Activated naive CD4-positive, alpha-beta T cell (primary cell): Measurements from ENCODE around the gene HSP90AB1.

Source experiments
- DNase-seq, 4 experiments: peaks; one replicate each; lab custom pipeline; 2025; lab: John Stamatoyannopoulos, UW

The HSP90AB1 gene

DNA sequence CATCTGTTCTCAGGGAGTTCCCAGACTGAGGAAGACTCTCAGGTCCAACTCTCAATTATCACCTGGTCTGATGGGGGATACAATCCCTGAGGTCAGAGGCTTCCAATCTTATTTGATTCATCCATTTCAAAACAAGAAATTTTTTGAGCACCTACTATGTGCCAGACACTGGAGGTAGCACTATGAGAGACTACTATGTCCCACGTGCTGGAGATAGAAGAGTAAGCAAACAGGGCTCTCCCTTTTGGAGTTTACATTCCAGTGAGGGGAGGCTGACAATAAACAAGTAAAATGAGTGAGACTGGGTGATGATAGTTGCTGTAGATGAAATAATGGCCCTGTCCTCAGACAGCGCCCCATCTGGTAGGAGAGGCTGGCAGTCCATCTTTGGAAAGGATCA lies 39.8 kb downstream of the HSP90AB1 start:
- no peak for DNase-seq

DNA sequence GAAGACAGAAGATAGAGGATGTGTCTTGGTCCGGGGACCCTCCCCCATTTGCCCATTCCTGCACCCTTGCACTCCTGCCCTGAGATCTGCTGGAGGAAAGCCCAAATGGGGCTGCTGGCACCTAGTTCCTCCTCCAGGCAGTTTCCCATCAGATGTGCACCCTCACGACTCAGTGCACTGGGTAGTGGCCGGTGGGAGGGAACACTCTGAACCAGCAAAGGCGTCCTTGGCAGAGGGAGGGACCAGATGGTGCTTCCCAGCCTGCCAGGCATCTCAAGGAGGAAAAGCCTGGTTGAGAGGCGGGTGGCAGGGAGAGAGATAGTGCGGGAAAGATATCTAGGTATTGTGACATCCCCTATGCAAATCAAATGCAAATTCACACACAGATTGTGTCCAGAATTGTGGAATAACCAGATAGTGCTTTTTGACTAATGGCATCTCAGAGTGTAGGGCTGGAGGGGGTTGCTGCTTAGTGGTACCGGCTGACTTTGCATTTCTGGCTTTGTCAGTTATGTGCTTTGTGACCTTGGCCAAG lies 42.9 kb downstream of the HSP90AB1 start:
- DNase-seq = no peak

DNA sequence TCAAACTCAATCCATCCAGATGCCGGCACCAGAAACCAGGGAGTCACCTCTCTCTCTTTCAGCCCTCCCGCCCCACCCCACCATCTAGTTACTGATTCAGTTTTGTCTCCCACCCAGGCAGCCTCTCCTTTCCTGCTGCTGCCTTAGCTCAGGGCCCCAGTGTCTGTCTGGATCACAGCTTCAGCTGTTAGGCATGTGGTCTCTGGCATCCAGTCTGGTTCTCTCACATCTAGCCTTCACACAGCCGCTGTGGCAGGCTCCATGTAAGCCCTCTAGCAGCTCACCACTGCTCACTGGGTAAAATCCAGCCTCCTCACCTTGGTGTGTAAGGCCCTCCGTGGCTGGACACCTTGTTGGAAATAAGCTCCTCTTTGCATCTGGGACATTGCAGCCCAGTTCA lies 44.9 kb downstream of the HSP90AB1 start:
- no peak for DNase-seq

DNA sequence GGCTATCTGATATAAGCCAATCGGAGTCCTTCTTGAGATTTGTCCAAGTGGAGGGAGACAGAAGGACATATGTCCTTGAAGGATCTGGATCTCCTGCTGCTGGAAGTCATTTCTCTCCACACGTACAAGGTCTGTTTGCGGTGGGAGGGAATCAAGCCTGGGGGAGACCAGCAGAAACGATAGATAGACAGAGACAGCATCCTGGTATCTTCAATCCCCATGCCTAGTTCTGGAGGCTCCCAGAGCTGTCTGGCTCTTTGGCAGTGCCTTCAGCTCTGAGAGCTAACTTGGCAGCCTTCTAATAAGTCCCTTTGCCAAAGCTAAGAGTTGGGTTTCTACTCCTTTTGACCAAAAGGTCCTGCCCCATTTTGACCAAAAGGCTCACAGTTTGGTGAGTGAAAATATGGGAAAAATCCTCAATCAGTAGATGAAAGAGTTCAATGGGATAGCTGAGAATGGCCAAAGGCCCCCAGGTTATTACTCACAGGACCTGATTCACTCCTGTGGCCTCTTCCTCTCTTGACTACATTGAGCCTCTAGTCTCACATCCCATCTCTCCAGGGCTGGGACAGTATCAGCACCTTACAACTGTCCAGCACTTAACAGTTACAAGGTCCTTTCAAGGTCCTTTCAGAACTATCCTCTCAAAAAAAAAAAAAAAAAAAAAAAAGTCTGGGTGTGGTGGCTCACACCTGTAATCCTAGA lies 45.9 kb downstream of the HSP90AB1 start:
- no peak for DNase-seq

DNA sequence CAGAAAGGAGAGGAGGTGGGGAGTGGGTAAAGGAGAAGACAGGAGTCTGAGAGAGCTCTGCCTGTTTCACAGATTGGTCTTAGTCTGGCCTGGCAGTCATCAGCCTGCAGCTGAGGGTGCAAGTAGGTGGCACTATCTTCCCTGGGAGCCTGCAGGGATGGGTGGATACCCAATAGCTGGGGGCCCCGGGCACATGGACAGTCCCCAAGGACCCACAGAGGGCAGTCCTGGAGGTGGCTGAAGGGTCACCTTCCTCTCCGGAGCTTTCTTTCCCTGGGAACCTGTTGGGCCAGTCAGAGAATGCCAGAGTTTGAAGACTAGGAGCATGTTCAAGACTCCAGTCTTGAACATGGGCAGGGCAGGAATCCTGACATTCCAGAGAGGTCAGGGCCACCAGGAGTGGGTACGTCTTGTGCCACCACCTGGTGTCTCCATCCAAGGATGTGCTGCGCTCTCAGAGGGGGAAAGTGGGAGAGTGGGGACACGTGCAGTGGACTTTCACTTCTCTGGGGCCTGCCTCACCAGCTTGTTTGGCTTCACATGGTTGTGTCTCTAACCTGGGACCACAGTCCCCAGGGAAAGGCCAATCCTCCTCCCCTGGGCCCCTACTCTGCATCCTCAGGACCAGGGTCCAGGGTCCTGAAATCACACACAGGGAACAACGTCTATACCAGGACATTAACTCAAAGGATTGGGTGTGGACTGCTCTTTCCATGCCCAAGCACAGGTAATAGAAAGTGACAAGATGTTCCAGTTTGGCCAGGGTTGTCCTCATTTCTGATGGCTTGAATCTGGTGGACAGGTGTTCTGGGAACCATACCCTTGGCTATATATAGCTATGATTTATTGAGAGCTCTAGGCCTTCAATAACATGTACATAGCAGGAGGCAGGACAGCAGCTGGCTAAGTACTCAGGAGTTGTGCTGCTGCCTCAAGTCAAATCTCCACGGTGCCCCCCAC lies 48.2 kb downstream of the HSP90AB1 start:
- DNase-seq = no peak

DNA sequence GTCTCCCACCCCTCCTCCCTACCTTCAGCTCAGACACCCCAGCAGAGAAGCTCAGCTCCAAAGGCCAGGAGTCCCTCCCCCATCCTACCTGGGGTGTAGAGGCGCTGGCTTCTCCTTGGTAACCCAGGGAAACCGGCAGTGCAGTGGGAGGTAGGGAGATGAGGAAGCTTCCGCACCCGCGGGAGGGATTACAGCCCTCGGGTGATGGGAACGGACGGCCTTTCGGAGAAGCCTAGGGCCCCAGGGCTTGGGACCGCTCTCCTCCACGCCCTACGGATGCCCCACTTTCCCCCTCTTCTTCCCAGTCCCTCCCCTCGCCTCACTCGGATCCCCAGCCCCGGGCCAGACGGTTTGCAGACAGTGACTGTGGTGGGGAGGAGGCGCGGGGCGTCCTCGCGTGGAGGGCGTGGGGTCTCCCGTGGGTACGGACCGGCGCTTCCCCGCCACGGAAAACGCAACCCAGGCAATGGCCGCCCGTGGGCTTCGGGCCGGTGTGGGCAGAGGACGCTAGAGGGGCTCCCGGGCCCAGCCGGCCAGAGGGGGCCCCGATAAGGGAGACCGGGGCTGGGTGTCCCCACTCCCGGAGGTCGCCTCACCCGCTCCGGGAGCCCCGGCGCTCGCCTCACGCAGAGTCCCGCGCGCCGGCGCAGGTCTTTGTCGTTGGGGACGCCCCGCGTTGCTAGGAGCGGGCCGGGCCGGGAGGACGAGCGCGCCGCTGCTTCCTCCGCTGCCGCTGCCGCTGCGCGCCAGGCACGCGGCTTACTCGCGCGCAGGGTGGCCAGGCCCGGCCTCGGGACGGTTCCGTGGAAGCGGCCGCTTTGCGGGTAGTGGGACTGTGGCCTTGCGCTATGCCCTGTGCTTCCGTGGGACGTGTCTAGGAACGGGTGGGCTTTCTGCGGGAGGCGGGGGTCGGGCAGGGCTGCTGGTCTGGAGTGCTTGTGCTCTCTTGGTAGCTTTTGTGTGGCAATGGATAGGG lies 50.5 kb downstream of the HSP90AB1 start:
- peak in 2 of 4 experiments; percentile 22 to 46 for DNase-seq

DNA sequence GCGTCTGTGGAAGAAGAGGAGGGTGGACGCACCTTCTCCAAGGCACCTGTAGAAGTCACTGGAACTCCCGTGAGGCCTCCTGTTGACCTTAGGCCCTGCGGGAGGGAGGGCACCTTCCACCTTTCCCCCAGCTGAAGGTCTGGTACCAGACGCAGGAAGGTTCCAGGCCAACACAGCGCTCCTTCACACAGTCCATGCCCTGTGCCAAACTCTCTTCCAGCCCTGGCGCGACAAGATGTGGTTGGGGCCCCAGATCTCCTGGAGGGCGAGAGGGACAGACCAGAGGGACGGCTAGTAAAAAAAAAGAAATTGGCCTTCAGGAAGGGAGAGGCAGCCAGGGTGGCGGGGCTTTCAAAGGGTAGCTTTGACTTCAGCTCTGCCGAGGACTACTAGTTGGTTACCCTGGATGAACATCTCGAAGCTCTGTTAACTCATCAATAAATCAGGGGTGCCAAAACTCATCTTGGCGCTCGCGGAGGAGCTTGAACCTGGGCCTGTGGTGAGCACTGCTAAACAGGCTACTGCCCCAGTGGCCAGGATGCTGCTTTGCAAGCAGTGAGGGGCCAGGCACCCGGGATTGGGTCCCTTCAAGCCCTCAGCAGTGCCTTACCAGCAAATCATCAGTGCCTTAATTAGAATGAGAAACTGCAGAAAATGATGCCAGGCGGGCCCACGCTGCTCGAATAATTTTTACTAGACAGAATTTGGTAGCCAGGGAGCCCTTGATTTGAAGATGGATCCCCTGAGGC lies 51.3 kb downstream of the HSP90AB1 start:
- no peak for DNase-seq

DNA sequence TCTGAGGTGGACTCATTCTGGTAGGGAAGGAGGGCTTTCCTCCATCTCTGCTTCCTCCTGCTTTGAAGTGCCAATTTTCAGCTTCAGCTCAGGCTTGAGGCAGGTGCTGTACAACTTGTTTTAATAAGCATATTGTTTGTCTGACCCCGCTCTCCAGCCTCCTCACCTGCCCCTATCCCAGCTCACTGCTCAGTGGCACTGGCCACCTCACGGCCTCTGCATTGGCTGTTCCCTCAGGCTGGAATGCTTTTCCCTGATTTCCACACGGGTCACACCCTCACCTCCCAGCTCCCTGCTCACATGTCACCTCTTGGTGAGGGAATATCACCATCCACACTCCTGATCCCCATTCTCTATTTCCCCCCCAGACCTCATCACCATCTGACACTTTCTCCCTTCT lies 52.0 kb downstream of the HSP90AB1 start:
- DNase-seq = no peak

DNA sequence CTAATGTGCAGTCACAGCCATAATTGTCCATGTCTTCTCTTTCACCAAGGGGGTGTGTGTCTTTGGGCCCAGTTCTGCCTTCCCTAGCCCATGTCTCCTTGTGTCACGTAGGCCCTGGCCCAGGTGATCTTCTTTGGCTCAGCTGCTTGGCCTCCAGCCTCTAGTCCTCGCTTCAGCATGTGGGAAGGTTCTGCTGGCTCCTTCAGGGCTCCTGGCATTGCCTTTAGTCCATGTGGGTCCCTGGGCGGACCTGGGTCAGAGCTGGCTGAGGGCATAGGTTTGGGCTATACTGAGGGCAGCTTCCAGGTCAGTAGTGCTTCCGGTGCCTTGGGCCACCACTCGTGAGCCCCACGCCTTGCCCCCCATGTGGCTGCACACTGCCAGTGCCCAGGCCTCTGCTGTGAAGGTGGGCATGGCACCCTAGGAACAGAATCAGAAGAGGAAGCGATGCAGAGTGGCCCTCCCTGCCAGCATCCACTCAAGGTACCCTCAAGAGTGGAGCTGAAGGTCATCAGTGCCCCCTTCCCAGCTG lies 53.5 kb downstream of the HSP90AB1 start:
- no peak for DNase-seq

DNA sequence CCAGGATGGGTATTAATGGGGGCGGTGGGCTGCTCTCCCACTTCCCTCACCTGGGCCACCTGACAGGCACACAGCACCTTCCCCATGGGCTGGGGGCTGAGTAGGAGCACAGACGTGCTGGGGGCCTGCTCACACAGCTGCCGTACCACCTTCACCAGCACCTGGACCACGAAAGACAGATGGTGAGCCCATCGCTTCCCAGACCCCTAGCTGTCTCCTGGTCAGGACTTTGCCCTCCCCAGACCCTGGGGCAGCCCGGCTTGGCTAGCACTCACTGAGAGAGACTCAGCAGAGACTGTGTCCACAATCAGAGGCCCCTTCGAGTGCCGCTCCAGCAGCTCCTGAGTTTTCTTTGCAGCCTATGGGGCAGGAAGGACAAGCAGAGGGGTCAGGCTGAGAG lies 54.2 kb downstream of the HSP90AB1 start:
- DNase-seq = no peak

DNA sequence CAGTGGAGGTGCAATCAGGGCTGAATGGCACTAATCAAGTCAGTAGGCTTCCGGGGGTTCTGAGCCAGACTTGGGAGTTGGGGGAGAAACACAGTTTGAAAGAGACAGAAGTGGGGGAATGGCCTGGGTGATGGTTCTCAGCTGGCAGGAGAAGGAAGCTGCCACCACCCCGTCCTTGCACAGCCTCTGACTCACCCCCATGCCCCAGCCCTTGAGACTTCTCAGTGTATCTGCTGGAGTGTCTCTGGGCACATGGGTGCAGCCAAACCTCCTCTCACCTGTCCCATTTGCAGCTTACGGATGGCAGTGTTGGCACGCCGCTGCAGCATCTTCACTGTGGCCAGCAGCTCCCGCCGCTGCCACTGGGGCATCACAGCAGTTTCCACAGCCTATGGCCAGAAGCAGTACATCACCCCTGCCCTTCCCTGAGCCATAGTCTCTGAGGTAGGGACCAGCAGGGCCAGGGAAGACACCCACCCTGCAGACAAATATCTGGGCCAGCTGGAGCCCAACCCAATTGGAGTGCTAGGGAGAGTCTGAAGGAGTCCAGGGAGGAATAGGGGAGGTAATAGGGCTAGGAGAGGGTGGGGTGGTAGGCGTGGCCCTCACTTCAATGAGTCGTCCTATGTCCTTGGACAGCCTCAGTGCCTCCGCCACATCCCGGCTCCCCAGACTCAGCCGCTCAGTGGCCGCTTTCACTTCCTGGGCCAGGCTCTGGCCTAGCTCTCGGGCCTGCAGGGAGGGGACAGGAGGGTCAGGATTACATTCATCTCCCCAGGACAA lies 55.1 kb downstream of the HSP90AB1 start:
- no peak for DNase-seq

DNA sequence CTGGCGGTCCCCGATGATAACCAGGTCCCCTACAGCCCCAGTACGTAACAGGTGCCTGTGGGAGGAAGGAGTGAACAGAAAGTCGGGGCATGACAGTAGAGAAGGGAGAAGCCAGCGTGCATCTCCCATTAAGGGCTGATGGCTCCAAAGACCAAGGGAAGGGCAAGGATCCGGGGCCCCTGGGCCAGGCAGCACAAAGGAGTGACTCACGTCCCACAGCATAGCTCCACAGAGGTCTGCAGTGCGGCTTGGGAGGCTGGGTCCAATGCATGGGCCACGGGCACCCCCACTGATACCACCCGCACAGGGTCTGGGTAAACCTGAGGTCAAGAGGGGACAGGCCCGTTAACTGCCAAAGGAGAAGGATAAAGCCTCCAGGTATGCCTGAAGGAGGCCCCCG lies 56.0 kb downstream of the HSP90AB1 start:
- DNase-seq = no peak
